Mononuclear cell (primary cell): ENCODE data around the gene USB1. TPM values are rescaled to one million over a fixed set of nuclear protein-coding genes. Genes with fewer than 3 reads are reported as not detected.

Experiments
- total RNA-seq: library from RNA; depleted of rRNA; stranded (reverse); fragments of >200 nt; gene quantifications from one replicate; pipeline ENCODE4 v1.2.3, GENCODE V29; 2012

USB1 gene
- total RNA-seq, 1 donor, result 20.4 TPM

Other genes with a start within 250 kb of the USB1 start
- gene KIFC3, start 198.9 kb upstream of the USB1 start, total RNA-seq, result 5.8 TPM
- not detected for gene CNGB1, start 30.3 kb upstream of the USB1 start, total RNA-seq
- gene ZNF319, start 735 bp upstream of the USB1 start, total RNA-seq, result 5.7 TPM
- gene MMP15, start 24.3 kb downstream of the USB1 start, total RNA-seq, result 0.10 TPM
- gene CFAP20, start 128.0 kb downstream of the USB1 start, total RNA-seq, result 70.0 TPM
- gene CSNK2A2, start 196.7 kb downstream of the USB1 start, total RNA-seq, result 34.9 TPM